ENCODE data around the gene OR2V2. TPM values are rescaled to one million over a fixed set of nuclear protein-coding genes. Genes with fewer than 3 reads are reported as not detected.

OR2V2 gene
- total and polyA plus RNA-seq, 4 donors: not detected

DNA sequence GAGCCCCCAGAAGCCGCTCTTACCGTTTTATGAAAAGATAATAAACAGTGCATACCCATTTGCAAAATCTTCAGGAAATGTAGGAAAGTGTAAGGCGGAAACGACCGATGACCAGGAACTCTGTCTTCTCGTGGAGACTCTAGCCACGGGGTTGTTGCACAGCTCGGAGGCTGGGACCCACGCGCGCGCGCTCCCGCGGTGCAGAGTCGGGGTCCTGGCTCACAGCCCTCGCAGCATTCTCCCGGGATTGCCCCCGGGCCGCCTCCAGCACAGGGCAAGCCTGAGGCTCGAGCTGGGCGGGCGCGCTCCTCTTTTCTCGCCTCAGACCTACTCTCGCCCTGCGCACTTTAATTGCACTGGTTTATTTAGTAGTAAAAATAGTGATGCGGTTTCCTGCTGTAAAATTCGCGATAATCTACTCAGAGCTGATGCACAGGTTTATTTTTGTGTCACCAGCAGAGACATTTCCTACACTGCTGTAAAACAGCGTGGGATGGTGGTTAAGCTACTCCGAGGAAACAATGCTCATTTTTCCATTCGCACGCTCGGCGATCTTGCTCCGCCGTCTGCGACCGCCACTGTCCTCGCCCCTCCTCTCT is 42.1 kb downstream of the OR2V2 start:
- Histone ChIP-seq H3K9me3 (ENCODE audit: control insufficient read depth in 4 of 4, low read length in 3 of 4) (no peaks in the 10 kb centered on the region), H3K36me3 (ENCODE audit: control insufficient read depth in 4 of 4, insufficient read depth in 3 of 4, low read depth in 1 of 4, low read length in 3 of 4) (no peaks in the 10 kb centered on the region), H3K27me3 (ENCODE audit: control insufficient read depth in 4 of 4, insufficient read depth in 4 of 4, low read length in 3 of 4) (no peaks in the 10 kb centered on the region), H3K4me3 (ENCODE audit: low read depth in 1 of 3, low read length in 3 of 3) (peak overlapping the region; percentile 76 to 89 (median 77)), H3K4me1 (ENCODE audit: control insufficient read depth in 4 of 4, insufficient read depth in 4 of 4, low read length in 3 of 4) (peaks cover 4 to 39% (median 28%) of the 10 kb centered on the region in 4 donors), H3K9ac (ENCODE audit: low read depth in 1 of 2, low read length in 2 of 2) (peak overlapping the region in 1 of 2 donors; percentile 1), H3K27ac (ENCODE audit: low read depth in 1 of 2, low read length in 2 of 2) (peak overlapping the region in 1 of 2 donors; percentile 59)
- under 1% methylated on average over 41 of the region's 41 CpGs for WGBS
- no peak for DNase-seq (ENCODE audit: low spot score)
- no peak for TF ChIP-seq SP1 (IDR thresholded peaks at IDR 0.05)
- no peak for TF ChIP-seq RXRA (IDR thresholded peaks at IDR 0.05)
- no peak for TF ChIP-seq GABPA (IDR thresholded peaks at IDR 0.05 in 1 of 2, conservative IDR thresholded peaks at IDR 0.05 in 1 of 2)
- no peak for TF ChIP-seq HNF4A (conservative IDR thresholded peaks at IDR 0.05)
- no peak for TF ChIP-seq RAD21 (IDR thresholded peaks at IDR 0.05)
- TF ChIP-seq, protein P1, sequence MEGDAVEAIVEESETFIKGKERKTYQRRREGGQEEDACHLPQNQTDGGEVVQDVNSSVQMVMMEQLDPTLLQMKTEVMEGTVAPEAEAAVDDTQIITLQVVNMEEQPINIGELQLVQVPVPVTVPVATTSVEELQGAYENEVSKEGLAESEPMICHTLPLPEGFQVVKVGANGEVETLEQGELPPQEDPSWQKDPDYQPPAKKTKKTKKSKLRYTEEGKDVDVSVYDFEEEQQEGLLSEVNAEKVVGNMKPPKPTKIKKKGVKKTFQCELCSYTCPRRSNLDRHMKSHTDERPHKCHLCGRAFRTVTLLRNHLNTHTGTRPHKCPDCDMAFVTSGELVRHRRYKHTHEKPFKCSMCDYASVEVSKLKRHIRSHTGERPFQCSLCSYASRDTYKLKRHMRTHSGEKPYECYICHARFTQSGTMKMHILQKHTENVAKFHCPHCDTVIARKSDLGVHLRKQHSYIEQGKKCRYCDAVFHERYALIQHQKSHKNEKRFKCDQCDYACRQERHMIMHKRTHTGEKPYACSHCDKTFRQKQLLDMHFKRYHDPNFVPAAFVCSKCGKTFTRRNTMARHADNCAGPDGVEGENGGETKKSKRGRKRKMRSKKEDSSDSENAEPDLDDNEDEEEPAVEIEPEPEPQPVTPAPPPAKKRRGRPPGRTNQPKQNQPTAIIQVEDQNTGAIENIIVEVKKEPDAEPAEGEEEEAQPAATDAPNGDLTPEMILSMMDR (IDR thresholded peaks at IDR 0.05; ENCODE audit: low read depth, low read length, missing input control): no peak
- TF ChIP-seq, protein P2, sequence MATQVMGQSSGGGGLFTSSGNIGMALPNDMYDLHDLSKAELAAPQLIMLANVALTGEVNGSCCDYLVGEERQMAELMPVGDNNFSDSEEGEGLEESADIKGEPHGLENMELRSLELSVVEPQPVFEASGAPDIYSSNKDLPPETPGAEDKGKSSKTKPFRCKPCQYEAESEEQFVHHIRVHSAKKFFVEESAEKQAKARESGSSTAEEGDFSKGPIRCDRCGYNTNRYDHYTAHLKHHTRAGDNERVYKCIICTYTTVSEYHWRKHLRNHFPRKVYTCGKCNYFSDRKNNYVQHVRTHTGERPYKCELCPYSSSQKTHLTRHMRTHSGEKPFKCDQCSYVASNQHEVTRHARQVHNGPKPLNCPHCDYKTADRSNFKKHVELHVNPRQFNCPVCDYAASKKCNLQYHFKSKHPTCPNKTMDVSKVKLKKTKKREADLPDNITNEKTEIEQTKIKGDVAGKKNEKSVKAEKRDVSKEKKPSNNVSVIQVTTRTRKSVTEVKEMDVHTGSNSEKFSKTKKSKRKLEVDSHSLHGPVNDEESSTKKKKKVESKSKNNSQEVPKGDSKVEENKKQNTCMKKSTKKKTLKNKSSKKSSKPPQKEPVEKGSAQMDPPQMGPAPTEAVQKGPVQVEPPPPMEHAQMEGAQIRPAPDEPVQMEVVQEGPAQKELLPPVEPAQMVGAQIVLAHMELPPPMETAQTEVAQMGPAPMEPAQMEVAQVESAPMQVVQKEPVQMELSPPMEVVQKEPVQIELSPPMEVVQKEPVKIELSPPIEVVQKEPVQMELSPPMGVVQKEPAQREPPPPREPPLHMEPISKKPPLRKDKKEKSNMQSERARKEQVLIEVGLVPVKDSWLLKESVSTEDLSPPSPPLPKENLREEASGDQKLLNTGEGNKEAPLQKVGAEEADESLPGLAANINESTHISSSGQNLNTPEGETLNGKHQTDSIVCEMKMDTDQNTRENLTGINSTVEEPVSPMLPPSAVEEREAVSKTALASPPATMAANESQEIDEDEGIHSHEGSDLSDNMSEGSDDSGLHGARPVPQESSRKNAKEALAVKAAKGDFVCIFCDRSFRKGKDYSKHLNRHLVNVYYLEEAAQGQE (IDR thresholded peaks at IDR 0.05): no peak
- TF ChIP-seq, protein P3, sequence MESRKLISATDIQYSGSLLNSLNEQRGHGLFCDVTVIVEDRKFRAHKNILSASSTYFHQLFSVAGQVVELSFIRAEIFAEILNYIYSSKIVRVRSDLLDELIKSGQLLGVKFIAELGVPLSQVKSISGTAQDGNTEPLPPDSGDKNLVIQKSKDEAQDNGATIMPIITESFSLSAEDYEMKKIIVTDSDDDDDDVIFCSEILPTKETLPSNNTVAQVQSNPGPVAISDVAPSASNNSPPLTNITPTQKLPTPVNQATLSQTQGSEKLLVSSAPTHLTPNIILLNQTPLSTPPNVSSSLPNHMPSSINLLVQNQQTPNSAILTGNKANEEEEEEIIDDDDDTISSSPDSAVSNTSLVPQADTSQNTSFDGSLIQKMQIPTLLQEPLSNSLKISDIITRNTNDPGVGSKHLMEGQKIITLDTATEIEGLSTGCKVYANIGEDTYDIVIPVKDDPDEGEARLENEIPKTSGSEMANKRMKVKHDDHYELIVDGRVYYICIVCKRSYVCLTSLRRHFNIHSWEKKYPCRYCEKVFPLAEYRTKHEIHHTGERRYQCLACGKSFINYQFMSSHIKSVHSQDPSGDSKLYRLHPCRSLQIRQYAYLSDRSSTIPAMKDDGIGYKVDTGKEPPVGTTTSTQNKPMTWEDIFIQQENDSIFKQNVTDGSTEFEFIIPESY (IDR thresholded peaks at IDR 0.05): no peak
- TF ChIP-seq FOXA1 (IDR thresholded peaks at IDR 0.05): no peak
- TF ChIP-seq YY1 (IDR thresholded peaks at IDR 0.05): no peak
- no peak for TF ChIP-seq HNF4G (IDR thresholded peaks at IDR 0.05)

DNA sequence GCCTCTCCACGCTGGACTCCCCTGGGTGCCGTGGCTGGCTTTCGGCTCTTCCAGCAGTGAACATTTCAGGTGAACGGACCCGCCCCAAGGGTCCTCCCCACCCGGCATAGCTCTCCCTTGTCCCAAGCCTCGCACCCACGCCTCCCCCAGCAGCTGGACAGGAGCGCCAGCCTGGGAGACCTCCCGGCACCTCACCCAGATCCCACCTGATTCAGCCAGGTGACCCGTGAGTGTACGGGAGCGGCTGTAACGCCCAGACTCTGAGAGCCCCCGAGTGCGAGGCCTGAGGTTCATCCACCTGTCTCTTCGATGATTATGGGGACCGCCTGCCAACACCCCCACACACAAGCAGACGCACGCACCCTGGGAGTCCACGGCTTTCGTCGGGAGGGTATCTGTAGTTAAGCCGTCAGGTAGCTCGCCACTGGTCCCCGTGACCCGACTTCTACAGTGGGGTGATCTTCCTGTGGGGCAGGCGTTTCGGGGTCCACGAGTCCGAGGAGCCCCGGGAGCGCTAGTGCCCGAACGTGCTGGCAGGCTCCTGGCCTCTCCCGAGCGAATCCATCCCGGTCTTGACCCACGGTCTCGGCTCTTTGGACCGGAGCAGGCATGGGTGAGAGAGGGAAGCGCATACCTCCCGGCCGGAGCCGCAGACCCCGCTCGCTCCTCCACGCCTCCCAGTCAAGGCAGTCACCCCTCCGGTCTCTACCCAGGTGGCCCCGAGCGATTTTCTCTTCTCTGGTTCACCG is 42.8 kb downstream of the OR2V2 start:
- Histone ChIP-seq H3K4me3 (ENCODE audit: low read depth in 1 of 3, low read length in 3 of 3) (peak overlapping the region; percentile 76 to 89 (median 77)), H3K9me3 (ENCODE audit: control insufficient read depth in 4 of 4, low read length in 3 of 4) (no peaks in the 10 kb centered on the region), H3K36me3 (ENCODE audit: control insufficient read depth in 4 of 4, insufficient read depth in 3 of 4, low read depth in 1 of 4, low read length in 3 of 4) (no peaks in the 10 kb centered on the region), H3K4me1 (ENCODE audit: control insufficient read depth in 4 of 4, insufficient read depth in 4 of 4, low read length in 3 of 4) (peaks cover 4 to 39% (median 27%) of the 10 kb centered on the region in 4 donors), H3K27ac (ENCODE audit: low read depth in 1 of 2, low read length in 2 of 2) (peak overlapping the region in 1 of 2 donors; percentile 59), H3K27me3 (ENCODE audit: control insufficient read depth in 4 of 4, insufficient read depth in 4 of 4, low read length in 3 of 4) (no peaks in the 10 kb centered on the region), H3K9ac (ENCODE audit: low read depth in 1 of 2, low read length in 2 of 2) (peak overlapping the region; percentile 24 to 35)
- DNase-seq (ENCODE audit: low spot score): peak; percentile 46
- WGBS: under 1% methylated on average over 52 of the region's 52 CpGs
- TF ChIP-seq HNF4A (conservative IDR thresholded peaks at IDR 0.05) (no peak), EGR1 (IDR thresholded peaks at IDR 0.05; ENCODE audit: low read depth in 2 of 2) (no peak), YY1 (IDR thresholded peaks at IDR 0.05) (no peak), RAD21 (IDR thresholded peaks at IDR 0.05) (no peak), SP1 (IDR thresholded peaks at IDR 0.05) (no peak), GABPA (IDR thresholded peaks at IDR 0.05 in 1 of 2, conservative IDR thresholded peaks at IDR 0.05 in 1 of 2) (no peak), TAF1 (conservative IDR thresholded peaks at IDR 0.05) (no peak), HNF4G (IDR thresholded peaks at IDR 0.05) (no peak)
- TF ChIP-seq, protein P3 (IDR thresholded peaks at IDR 0.05): no peak
- TF ChIP-seq, protein P2 (IDR thresholded peaks at IDR 0.05): no peak
- TF ChIP-seq, protein P4, sequence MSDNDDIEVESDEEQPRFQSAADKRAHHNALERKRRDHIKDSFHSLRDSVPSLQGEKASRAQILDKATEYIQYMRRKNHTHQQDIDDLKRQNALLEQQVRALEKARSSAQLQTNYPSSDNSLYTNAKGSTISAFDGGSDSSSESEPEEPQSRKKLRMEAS (IDR thresholded peaks at IDR 0.05): no peak
- TF ChIP-seq, protein P5, sequence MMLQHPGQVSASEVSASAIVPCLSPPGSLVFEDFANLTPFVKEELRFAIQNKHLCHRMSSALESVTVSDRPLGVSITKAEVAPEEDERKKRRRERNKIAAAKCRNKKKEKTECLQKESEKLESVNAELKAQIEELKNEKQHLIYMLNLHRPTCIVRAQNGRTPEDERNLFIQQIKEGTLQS (IDR thresholded peaks at IDR 0.05): no peak

Data from liver (tissue), 9 donors.